Fibroblast of lung (primary cell): ENCODE data around the gene RHBDF2. TPM values are rescaled to one million over a fixed set of nuclear protein-coding genes. Genes with fewer than 3 reads are reported as not detected.

Source experiments
- DNase-seq, 2 donors: peaks; one replicate each; pipeline versions ENCODE4 v3.0.0 to v3.0.0-alpha.2; 2010; ENCODE audit warnings: low read depth in 2 of 2
- H2AFZ ChIP-seq: 2 replicates; pipeline ENCODE4 v1.5.1; 2012; ENCODE audit warnings: low read length, control low read depth, inconsistent platforms
- H3K27ac ChIP-seq: 2 replicates; pipeline ENCODE4 v1.5.1; 2011; ENCODE audit warnings: low read length, control low read depth; ENCODE audit not compliant: insufficient read depth
- H3K27me3 ChIP-seq: 2 replicates; pipeline ENCODE4 v1.5.1; 2011; ENCODE audit warnings: mild to moderate bottlenecking, low read length; ENCODE audit not compliant: control insufficient read depth, insufficient read depth
- H3K36me3 ChIP-seq: 2 replicates; pipeline ENCODE4 v1.5.1; 2011; ENCODE audit warnings: low read length; ENCODE audit not compliant: control insufficient read depth, insufficient read depth
- H3K4me1 ChIP-seq: 2 replicates; pipeline ENCODE4 v1.5.1; 2011; ENCODE audit warnings: low read length; ENCODE audit not compliant: control insufficient read depth, insufficient read depth; ENCODE audit errors: extremely low read depth
- H3K4me2 ChIP-seq: 2 replicates; pipeline ENCODE4 v1.5.1; 2011; ENCODE audit warnings: low read length, control low read depth; ENCODE audit not compliant: insufficient read depth; ENCODE audit errors: extremely low read depth
- H3K4me3 ChIP-seq, 4 experiments: fragments of 200-600 bp in 1 of 4; sonication (generic) in 1 of 4; replicated peaks in 1 of 4; 2 replicates each; pipeline ENCODE4 v1.5.1; 2011 to 2016; ENCODE audit warnings: low read length in 4 of 4, low read depth in 3 of 4, mild to moderate bottlenecking in 3 of 4, control low read depth in 2 of 4, inconsistent platforms in 1 of 4, mixed read lengths in 1 of 4; ENCODE audit not compliant: insufficient read depth in 1 of 4; ENCODE audit errors: control extremely low read depth in 1 of 4
- H3K79me2 ChIP-seq: 2 replicates; pipeline ENCODE4 v1.5.1; 2012; ENCODE audit warnings: mild to moderate bottlenecking, low read length, inconsistent platforms; ENCODE audit not compliant: control insufficient read depth, insufficient read depth
- H3K9ac ChIP-seq: 2 replicates; pipeline ENCODE4 v1.5.1; 2011; ENCODE audit warnings: mild to moderate bottlenecking, low read length, control low read depth; ENCODE audit not compliant: insufficient read depth
- H3K9me3 ChIP-seq: 2 replicates; pipeline ENCODE4 v1.5.1; 2012; ENCODE audit warnings: low read depth, low read length; ENCODE audit not compliant: control insufficient read depth, insufficient read depth
- H4K20me1 ChIP-seq: 2 replicates; pipeline ENCODE4 v1.5.1; 2011; ENCODE audit warnings: low read length; ENCODE audit not compliant: control insufficient read depth, insufficient read depth; ENCODE audit errors: extremely low read depth
- EZH2 ChIP-seq: IDR thresholded peaks from 2 replicates; pipeline ENCODE4 v1.5.1; 2012; ENCODE audit warnings: low read length, control low read depth, mild to moderate bottlenecking; ENCODE audit errors: missing control alignments
- polyA plus RNA-seq, 2 donors: library from polyadenylated mRNA; depleted of rRNA in 1 of 2; stranded (reverse) in 1 of 2; unstranded in 1 of 2; fragments of >200 nt; gene quantifications; 2 replicates each; pipeline ENCODE4 v1.2.1, GENCODE V29; 2011 to 2012; ENCODE audit warnings: missing spikeins in 1 of 2
- total RNA-seq: library from RNA; depleted of rRNA; stranded (reverse); fragments of >200 nt; gene quantifications from 2 replicates; pipeline ENCODE4 v1.2.1, GENCODE V29; 2014
- TF ChIP-seq, protein P1 (sequence below), 2 donors: IDR thresholded peaks in 1 of 2; conservative IDR thresholded peaks in 1 of 2; 1 replicate in 1 of 2; 2 replicates in 1 of 2; pipeline ENCODE4 v1.5.1; 2011 to 2012; ENCODE audit warnings: low read length in 2 of 2, control low read depth in 1 of 2, inconsistent platforms in 1 of 2, low read depth in 1 of 2, mild to moderate bottlenecking in 1 of 2

RHBDF2 gene
- total and polyA plus RNA-seq, 2 donors (not counting 1 experiment from before 2014, with no cell fraction given), result 0.94 to 5.1 TPM

GRCh38 chr17:76434870-76435269, 66.4 kb downstream of the RHBDF2 start:
- Histone ChIP-seq H3K27ac (no peak overlapping the region), H3K79me2 (peaks cover 15% of the 10 kb centered on the region), H3K4me1 (no peaks in the 10 kb centered on the region), H3K9ac (no peak overlapping the region), H3K9me3 (no peaks in the 10 kb centered on the region), H4K20me1 (peaks cover 3% of the 10 kb centered on the region), H3K4me3 (no peak overlapping the region), H3K4me2 (no peak overlapping the region), H3K27me3 (no peaks in the 10 kb centered on the region), H3K36me3 (no peaks in the 10 kb centered on the region), H2AFZ (no peak overlapping the region)
- DNase-seq, result no peak
- TF ChIP-seq, protein P1, sequence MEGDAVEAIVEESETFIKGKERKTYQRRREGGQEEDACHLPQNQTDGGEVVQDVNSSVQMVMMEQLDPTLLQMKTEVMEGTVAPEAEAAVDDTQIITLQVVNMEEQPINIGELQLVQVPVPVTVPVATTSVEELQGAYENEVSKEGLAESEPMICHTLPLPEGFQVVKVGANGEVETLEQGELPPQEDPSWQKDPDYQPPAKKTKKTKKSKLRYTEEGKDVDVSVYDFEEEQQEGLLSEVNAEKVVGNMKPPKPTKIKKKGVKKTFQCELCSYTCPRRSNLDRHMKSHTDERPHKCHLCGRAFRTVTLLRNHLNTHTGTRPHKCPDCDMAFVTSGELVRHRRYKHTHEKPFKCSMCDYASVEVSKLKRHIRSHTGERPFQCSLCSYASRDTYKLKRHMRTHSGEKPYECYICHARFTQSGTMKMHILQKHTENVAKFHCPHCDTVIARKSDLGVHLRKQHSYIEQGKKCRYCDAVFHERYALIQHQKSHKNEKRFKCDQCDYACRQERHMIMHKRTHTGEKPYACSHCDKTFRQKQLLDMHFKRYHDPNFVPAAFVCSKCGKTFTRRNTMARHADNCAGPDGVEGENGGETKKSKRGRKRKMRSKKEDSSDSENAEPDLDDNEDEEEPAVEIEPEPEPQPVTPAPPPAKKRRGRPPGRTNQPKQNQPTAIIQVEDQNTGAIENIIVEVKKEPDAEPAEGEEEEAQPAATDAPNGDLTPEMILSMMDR (conservative IDR thresholded peaks at IDR 0.05 in 1 of 2, IDR thresholded peaks at IDR 0.05 in 1 of 2; ENCODE audit: low read depth in 1 of 2, low read length in 2 of 2), result no peak
- no peak for TF ChIP-seq EZH2

- Histone ChIP-seq H3K4me2 (no peak overlapping the region), H3K27me3 (no peaks in the 10 kb centered on the region), H4K20me1 (peaks cover 3% of the 10 kb centered on the region), H3K79me2 (peaks cover 8% of the 10 kb centered on the region), H3K36me3 (no peaks in the 10 kb centered on the region), H3K9ac (no peak overlapping the region), H3K4me3 (no peak overlapping the region), H2AFZ (no peak overlapping the region), H3K27ac (no peak overlapping the region), H3K4me1 (no peaks in the 10 kb centered on the region), H3K9me3 (no peaks in the 10 kb centered on the region)
- TF ChIP-seq EZH2, result no peak
- TF ChIP-seq, protein P1 (conservative IDR thresholded peaks at IDR 0.05 in 1 of 2, IDR thresholded peaks at IDR 0.05 in 1 of 2; ENCODE audit: low read depth in 1 of 2, low read length in 2 of 2), result no peak
- no peak for DNase-seq
Observed at GRCh38 chr17:76433693-76434092, 67.5 kb downstream of the RHBDF2 start.

GRCh38 chr17:76432712-76433336, 68.4 kb downstream of the RHBDF2 start:
- Histone ChIP-seq H2AFZ (no peak overlapping the region), H3K27me3 (no peaks in the 10 kb centered on the region), H3K27ac (no peak overlapping the region), H3K9me3 (no peaks in the 10 kb centered on the region), H3K4me3 (no peak overlapping the region), H4K20me1 (peaks cover 3% of the 10 kb centered on the region), H3K4me1 (peaks cover 2% of the 10 kb centered on the region), H3K79me2 (peaks cover 5% of the 10 kb centered on the region), H3K4me2 (no peak overlapping the region), H3K9ac (no peak overlapping the region), H3K36me3 (no peaks in the 10 kb centered on the region)
- no peak for TF ChIP-seq EZH2
- TF ChIP-seq, protein P1 (conservative IDR thresholded peaks at IDR 0.05 in 1 of 2, IDR thresholded peaks at IDR 0.05 in 1 of 2; ENCODE audit: low read depth in 1 of 2, low read length in 2 of 2), result peak; percentile 23 to 57
- no peak for DNase-seq
